HS-5 (cell line): Measurements from ENCODE around the gene UACA.
"Not testable (repeated sequence)": the region's sequence is repeated elsewhere in the genome, so short reads cannot be mapped to it uniquely, and the experiment has no call there.

Experiments used
- DNase-seq: peaks from one replicate; pipeline ENCODE4 v3.0.0-alpha.2; 2012; ENCODE audit warnings: low read depth

The UACA gene, protein sequence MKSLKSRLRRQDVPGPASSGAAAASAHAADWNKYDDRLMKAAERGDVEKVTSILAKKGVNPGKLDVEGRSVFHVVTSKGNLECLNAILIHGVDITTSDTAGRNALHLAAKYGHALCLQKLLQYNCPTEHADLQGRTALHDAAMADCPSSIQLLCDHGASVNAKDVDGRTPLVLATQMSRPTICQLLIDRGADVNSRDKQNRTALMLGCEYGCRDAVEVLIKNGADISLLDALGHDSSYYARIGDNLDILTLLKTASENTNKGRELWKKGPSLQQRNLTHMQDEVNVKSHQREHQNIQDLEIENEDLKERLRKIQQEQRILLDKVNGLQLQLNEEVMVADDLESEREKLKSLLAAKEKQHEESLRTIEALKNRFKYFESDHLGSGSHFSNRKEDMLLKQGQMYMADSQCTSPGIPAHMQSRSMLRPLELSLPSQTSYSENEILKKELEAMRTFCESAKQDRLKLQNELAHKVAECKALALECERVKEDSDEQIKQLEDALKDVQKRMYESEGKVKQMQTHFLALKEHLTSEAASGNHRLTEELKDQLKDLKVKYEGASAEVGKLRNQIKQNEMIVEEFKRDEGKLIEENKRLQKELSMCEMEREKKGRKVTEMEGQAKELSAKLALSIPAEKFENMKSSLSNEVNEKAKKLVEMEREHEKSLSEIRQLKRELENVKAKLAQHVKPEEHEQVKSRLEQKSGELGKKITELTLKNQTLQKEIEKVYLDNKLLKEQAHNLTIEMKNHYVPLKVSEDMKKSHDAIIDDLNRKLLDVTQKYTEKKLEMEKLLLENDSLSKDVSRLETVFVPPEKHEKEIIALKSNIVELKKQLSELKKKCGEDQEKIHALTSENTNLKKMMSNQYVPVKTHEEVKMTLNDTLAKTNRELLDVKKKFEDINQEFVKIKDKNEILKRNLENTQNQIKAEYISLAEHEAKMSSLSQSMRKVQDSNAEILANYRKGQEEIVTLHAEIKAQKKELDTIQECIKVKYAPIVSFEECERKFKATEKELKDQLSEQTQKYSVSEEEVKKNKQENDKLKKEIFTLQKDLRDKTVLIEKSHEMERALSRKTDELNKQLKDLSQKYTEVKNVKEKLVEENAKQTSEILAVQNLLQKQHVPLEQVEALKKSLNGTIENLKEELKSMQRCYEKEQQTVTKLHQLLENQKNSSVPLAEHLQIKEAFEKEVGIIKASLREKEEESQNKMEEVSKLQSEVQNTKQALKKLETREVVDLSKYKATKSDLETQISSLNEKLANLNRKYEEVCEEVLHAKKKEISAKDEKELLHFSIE (N-terminal part only)

DNA sequence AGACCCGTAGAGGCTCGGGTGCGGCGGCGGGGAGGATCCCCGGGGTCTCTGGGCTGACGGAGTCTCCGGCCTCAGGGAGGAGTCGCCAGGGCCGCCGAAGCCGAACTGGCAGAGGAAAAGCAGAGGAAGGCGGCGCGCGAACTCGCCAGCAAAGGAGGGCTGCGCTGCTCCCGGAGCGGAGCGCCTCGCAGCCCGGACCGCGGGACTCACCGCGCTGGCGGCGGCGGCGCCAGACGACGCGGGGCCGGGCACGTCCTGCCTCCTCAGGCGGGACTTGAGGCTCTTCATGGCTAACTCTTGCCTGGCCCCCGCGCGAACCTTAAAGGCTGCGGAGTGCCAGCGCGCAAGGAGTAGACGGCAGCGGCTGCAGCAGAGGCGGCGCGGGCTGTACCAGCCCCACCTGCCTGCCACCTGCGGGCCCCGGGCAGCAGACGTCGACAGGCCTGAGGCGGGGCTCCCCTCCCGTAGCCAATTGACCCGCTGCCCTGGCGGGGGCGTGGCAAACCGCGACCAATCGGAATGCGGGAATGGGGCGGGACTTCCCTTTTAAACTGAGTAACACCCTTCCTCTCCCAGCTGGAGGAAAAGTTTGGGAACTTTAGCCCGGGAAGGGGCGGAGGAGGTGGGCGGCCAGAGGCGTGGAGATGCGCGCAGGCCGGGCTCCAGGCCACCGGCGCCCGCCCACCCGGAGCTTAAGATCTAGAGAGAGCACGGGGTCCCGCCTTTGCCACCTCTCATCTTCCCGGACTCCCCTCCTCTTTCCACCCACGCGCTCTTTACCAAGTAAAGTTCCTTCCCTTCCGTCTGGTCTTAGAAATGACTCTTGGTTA lies at the start of gene UACA:
Gene UACA, minus strand, starts transcription at position 439 of the 830 bp plus-strand sequence. Its CDS starts 151 bp downstream, at position 288.
- DNase-seq: peak; percentile 87

DNA sequence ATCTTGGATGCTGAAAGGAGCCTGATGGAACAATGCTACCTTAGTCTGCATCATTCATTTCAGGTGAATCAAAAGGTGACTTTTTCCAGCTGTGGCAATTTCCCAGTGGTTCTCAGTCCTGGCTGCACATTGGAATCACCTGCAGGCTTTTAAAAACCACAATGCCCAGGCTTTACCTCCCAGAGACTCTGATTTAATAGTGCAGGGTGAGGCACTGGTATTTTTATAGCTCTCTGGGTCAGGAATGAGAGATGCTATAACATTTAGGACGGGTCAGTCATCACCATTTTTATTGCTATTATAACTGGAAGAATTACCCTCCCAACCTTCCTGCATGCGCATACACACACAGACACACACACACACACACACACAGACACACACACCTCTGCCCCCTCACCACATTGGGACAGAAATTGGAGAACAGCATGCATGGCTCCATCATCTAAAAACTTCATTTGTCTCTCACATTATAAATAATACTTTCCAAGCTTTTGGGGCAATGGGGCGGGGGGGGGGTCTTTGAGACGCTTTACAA lies 49.5 kb upstream of the UACA start:
- no peak for DNase-seq

- DNase-seq: no peak
These were observed 47.7 kb upstream of the UACA start for GRCh38 chr15:70810916-70811578.

DNA sequence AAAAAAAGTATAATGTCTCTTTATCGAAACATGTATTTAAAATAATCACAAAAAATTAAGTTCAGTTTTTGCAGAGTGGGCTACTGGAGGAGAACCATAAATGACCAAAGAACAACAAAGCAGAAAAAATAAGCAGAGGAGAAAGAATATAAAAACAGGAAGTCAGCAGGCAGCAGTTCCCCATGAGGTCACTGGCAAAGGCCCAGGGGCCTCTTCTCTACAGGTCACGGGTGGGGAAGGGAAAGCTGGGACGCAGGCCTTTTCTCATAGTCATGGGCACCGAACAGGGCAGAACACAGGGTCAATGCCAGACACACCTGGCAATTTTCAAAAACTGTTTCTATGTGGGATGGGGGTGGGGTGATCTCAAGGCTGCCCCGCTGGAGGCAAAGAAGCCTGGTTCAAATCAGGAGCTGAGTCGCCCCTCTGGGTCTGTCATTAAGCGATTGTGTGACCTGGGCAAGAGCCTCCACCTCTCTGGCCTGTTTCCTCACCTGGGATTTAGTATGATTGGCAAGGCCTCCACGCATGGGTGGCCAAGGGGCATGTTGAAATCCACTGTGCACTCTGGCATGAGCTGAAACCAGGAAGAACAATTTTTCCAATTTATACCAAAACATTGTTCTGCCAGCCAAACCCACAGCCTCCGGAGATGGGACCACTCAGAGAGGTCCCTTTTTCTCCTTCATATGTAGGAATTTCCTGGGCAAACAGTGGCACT lies 43.8 kb upstream of the UACA start:
- no peak for DNase-seq

- DNase-seq: not testable (repeated sequence)
These were observed 41.0 kb upstream of the UACA start for GRCh38 chr15:70804388-70804787.

- peak; percentile 71 for DNase-seq
These were observed 39.3 kb upstream of the UACA start for GRCh38 chr15:70802629-70803028.

DNA sequence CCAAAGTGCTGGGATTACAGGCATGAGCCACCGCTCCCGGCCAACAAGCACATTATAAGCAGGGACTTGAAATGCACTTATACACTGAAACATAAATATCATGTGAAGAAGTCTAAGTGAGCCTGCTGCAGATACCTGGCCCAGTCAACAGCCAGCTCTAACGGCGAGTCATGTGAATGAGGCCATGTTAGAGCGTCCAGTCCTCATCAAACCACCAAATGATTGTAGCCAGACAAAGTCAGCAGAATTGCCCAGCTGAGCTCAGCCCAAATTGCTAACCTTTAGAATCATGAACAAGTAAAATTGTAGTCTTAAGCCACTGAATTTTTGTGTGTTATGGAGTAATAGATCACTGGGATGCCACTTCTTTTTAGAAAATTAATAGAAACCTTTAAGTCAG lies 37.8 kb upstream of the UACA start:
- DNase-seq: no peak

DNA sequence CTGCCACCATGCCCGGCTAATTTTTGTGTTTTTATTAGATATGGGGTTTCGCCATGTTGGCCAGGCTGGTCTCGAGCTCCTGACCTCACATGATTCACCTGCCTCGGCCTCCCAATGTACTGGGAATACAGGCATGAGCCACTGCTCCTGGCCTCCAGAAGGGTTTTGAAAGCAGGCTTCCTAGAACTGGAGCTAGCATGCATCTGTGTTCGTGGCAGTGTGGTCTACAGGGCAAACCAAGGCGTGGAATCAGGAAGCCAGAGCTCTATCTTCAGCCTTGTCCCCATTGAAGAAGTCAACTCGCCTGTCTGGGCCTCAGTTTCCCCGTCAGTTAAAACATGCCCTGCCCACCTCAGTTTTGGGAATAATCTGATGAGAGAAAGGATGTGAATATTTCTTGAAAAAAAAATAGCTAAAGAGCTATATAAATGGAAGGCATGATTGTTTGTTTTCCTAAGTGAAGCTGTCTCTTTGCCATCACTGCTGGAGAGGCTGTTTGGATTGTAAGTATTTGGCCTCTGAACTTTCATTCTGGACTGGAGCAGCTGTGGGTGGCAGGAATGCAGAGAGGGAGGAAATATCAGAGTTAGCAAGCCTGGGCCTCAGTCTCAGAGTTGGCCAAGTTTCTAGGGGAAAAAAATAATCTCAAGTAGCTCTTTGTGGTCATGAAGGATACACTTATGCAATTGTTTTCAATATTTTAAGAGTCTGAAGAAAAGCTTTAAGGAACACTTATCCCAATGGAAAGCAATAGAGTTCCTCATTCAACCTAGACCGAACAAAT lies 36.5 kb upstream of the UACA start:
- DNase-seq: peak; percentile 80

- no peak for DNase-seq
These were observed 34.1 kb upstream of the UACA start for GRCh38 chr15:70797464-70797863.

GRCh38 chr15:70796516-70797310 lies 33.4 kb upstream of the UACA start:
- DNase-seq: no peak

GRCh38 chr15:70795311-70795665 lies 31.9 kb upstream of the UACA start:
- peak; percentile 89 for DNase-seq

- no peak for DNase-seq
These were observed 31.4 kb upstream of the UACA start for GRCh38 chr15:70794596-70795310.

GRCh38 chr15:70793694-70794093 lies 30.3 kb upstream of the UACA start:
- no peak for DNase-seq

DNA sequence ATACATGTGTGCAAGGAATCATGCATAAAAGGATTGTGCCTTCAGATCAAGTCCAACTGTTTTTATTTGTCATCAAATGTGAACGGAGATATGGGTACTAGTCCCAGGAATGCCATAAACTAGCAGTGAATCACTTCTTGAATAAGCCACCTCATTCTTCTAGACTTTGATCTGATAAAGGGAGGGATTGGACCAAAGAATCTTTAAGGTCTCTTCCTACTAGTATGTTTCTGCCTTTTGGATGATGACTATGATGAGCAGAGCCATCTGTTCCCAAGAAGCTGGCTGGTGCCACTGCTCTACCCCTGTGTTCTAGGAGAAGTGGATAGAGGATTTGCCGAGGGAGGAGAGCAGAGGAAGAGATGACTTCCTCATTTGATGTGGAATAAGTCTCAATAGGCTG lies 28.8 kb upstream of the UACA start:
- peak; percentile 80 for DNase-seq

GRCh38 chr15:70791259-70791658 lies 27.9 kb upstream of the UACA start:
- DNase-seq: no peak

DNA sequence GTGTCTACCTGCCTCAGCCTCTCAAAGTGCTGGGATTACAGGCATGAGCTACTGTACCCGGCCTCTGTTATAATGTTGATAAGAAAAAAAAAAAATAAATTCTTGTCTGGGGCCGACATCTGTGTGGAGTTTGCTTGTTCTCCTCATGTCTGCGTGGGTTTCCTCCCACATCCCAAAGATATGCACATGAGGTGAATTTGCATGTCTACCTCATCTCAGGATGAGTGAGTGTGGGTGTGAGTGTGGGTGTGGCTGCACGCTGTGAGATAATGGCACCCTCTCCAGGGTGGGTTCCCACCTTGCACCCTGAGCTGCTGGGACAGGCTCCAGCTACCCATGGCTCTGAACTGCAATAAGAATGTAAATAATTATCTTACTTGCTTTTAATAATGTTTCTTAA lies 25.9 kb upstream of the UACA start:
- no peak for DNase-seq
